Pulmonary artery endothelial cell (primary cell): ENCODE measurements around the gene ZNF445. TPM values are rescaled to one million over a fixed set of nuclear protein-coding genes. Genes with fewer than 3 reads are reported as not detected.
"Not testable (repeated sequence)": the region's sequence is repeated elsewhere in the genome, so short reads cannot be mapped to it uniquely, and the experiment has no call there.

Experiments
- DNase-seq: peaks from one replicate; pipeline ENCODE4 v3.0.0-alpha.2; 2011; ENCODE audit warnings: low read depth, low spot score
- total RNA-seq: library from RNA; depleted of rRNA; stranded (reverse); fragments of >200 nt; gene quantifications from 2 replicates; pipeline ENCODE4 v1.2.3, GENCODE V29; 2014

The ZNF445 gene
- total RNA-seq, 1 donor from 2014 or later = 7.6 TPM

- no peak for DNase-seq
Measured at GRCh38 chr3:44476963-44477311, 533 bp downstream of the ZNF445 start.

- DNase-seq = no peak
Measured at GRCh38 chr3:44476181-44476611, 1.3 kb downstream of the ZNF445 start.

- DNase-seq = not testable (repeated sequence)
Measured at GRCh38 chr3:44474886-44475285, 2.6 kb downstream of the ZNF445 start.

- DNase-seq = no peak
Measured at GRCh38 chr3:44470430-44470829, 7.0 kb downstream of the ZNF445 start.

GRCh38 chr3:44469914-44470313, 7.6 kb downstream of the ZNF445 start:
- DNase-seq = no peak

- DNase-seq = no peak
Measured at GRCh38 chr3:44468572-44469520, 8.6 kb downstream of the ZNF445 start.

- not testable (repeated sequence) for DNase-seq
Measured at GRCh38 chr3:44468099-44468537, 9.4 kb downstream of the ZNF445 start.

- DNase-seq = no peak
Measured at GRCh38 chr3:44467241-44467640, 10.2 kb downstream of the ZNF445 start.

GRCh38 chr3:44464920-44465319, 12.6 kb downstream of the ZNF445 start:
- not testable (repeated sequence) for DNase-seq

GRCh38 chr3:44464509-44464908, 13.0 kb downstream of the ZNF445 start:
- no peak for DNase-seq

- DNase-seq = not testable (repeated sequence)
Measured at GRCh38 chr3:44460050-44460449, 17.4 kb downstream of the ZNF445 start.

- DNase-seq = no peak
Measured at GRCh38 chr3:44455318-44455717, 22.2 kb downstream of the ZNF445 start.

- DNase-seq = no peak
Measured at GRCh38 chr3:44454258-44454657, 23.2 kb downstream of the ZNF445 start.

- DNase-seq = no peak
Measured at GRCh38 chr3:44451441-44451840, 26.0 kb downstream of the ZNF445 start.

- no peak for DNase-seq
Measured at GRCh38 chr3:44446929-44447328, 30.5 kb downstream of the ZNF445 start.

- no peak for DNase-seq
Measured at GRCh38 chr3:44445786-44446185, 31.7 kb downstream of the ZNF445 start.

GRCh38 chr3:44444896-44445691, 32.4 kb downstream of the ZNF445 start:
- no peak for DNase-seq

- no peak for DNase-seq
Measured at GRCh38 chr3:44444437-44444836, 33.0 kb downstream of the ZNF445 start.

- DNase-seq = no peak
Measured at GRCh38 chr3:44442596-44443309, 34.7 kb downstream of the ZNF445 start.

- peak; percentile 90 for DNase-seq
Measured at GRCh38 chr3:44439499-44440295, 37.8 kb downstream of the ZNF445 start.

GRCh38 chr3:44437800-44438199, 39.7 kb downstream of the ZNF445 start:
- no peak for DNase-seq
